Amniotic stem cell (primary cell): ENCODE measurements around the gene IL5RA.

Experiments
- DNase-seq: peaks from one replicate; lab custom pipeline; 2025; lab: John Stamatoyannopoulos, UW

The IL5RA gene

GRCh38 chr3:3107181-3107580, 3.0 kb downstream of the IL5RA start:
- DNase-seq = no peak

GRCh38 chr3:3105815-3106214, 4.4 kb downstream of the IL5RA start:
- no peak for DNase-seq

DNA sequence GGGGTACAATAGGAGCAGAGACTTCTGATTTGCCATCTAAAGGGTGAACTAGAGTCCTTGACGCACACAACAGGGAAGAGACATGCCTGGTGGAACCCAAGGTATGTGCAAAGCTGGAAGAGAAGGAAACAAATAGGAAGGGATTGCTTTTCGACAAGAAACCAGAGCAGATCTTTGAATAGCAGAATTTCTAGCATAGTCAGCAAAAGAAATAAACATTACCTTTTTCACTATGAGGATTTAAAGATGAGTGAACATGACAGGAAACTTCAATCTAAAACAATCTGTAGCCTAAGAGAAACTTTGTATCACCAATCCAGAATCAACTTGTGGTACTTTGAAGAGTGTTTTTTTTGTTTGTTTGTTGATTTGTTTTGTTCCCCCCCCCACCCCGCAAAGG, 4.9 kb downstream of the IL5RA start:
- no peak for DNase-seq

GRCh38 chr3:3102751-3103150, 7.4 kb downstream of the IL5RA start:
- DNase-seq = no peak

GRCh38 chr3:3101660-3102458, 8.3 kb downstream of the IL5RA start:
- no peak for DNase-seq

- DNase-seq = no peak
Measured at GRCh38 chr3:3097958-3098357, 12.2 kb downstream of the IL5RA start.

DNA sequence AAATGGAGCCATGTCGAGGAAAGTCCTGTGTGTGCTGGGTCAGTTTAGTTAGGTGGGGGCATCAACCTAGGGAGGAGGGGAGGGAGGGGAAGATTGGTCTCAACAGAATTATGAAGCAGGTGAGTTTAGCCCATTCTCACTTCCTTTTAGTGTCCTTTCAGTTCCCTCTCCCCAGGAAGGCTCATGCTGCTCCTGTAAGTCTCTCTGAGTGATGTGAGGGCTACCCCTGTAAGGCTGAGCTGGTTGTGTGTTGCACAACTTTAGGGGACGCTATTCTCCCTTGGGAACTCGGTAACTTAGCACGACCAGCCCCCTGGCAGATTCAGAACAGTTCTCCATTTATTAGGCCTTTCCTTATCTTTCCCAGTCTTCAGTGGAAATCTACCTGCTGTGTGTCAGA, 21.2 kb downstream of the IL5RA start:
- DNase-seq = no peak

- no peak for DNase-seq
Measured at GRCh38 chr3:3087716-3088465, 22.3 kb downstream of the IL5RA start.

- DNase-seq = no peak
Measured at GRCh38 chr3:3087279-3087678, 22.9 kb downstream of the IL5RA start.

DNA sequence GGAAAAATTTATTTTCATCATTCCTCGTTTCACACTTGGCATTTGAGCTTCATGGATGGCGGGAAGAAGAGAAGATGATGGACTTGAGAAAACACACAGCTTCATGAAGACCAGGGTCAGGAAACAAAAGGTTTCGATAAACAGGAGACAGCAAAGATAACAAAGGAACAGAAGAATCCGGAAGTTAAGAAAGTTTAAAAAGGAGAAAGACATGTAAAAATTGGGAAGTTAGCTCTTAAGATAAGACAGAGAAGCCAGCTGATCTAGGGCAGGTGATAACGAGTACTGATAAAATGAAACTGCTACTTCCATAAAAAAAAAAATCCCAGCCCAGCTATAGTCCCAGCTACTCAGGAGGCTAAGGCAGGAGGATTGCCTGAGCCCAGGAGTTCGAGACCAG, 23.9 kb downstream of the IL5RA start:
- no peak for DNase-seq

DNA sequence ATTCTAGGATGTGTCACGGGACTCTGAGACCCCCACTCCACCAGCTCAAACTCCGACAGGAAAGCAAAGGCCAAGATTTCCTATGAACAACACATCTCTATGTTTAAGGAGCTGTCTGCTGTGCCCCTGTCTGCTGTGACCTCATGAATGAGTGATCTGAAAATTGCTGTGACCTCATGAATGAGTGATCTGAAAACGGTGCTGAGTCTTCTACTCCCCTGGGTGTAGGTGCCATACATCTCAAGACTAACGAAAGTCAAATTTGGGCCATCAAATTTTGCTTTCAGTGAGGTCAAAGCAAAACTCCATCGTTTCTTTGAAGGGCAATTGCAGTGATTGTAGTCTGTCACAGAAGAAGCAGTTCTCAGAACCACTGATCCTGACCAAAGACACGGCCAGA, 24.4 kb downstream of the IL5RA start:
- DNase-seq = no peak

DNA sequence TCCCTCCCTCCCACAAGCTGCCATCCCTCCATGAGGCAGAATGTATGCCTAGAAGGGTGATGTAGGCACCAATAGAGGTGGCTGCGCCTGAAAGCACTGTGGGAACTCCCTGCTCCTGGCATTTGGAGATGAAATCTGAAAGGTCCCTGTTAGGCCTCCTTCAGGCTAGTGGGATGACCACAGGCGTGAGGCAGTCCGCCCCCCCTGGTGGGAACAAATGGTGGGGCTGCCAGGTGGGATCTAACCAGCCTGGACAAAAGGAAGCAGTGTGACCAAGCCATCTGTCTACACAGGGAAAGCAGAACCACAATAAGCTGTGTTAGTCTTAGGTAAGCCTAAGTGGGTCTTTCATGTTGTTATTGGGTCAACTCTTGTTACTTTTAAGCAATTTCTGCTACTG, 25.3 kb downstream of the IL5RA start:
- no peak for DNase-seq

DNA sequence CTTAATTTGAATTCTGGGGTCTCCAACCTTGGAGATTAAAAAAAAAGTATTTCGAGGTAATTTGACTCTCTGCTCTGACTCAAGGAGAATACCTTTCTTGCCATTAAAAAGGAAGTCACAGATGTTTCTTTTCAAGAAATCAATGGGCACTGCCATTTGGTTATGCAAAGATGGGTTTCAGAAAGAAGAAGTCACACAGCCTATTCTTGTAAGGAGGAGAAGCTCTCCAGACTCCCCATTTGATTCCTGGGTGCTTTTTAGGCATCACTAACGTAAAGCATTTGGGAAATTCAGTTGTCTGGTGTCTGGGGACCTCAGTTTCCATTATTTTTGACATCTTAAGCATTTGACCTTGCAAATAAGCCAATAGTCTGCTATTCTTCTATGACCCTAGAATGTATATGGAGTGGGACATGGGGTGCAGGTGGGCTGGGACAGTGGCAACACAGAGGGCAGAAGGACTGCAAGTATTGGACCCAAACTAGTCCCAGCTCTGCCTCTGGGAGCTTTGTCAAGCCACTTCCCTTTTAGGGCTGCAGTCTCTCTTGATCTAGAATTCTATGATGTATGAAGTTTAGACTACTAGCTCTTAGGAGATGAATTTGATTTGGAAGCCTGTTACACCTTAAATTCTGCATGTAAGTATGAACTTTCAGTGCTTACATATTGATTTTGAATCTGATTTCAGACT, 27.8 kb downstream of the IL5RA start:
- no peak for DNase-seq

DNA sequence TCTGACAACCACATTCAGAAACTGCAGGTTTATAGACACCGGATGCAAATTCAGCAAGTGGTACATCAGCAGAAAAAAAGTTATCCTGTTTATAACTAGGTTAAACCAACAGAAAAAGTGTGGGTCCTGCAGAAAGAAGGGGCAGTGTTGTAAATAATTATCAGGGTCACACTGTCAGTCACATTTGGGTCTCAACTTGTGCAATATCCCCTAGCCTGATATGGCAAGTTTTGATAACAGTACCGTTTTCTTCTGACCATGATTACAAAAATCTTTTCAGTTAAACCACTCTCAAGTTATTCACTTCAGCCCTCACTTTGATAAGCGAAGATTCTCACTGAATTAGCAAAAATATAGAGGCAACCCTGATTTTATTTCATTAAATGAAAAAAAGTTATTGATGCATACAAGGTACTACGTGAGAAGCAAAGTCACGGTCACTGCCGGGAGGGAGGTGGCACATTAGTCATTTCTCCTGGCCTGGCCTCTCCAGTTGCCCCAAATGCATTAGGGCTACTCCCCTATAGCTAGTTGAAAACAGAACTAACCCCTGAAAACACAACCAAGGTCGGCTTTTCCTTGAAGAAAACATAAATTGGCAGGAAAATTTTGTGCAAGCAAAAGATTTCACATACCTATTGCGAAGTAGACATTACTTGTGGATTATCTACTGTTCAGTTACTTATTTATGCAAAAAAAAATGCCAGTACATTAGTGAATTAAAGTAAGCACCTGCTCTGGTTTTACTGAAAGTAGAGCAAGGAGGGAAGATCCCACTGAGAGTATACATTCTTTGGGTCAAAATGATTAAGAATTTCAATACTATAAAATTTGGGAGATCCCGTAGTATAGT, 28.6 kb downstream of the IL5RA start:
- DNase-seq = no peak

- no peak for DNase-seq
Measured at GRCh38 chr3:3080309-3080708, 29.9 kb downstream of the IL5RA start.

GRCh38 chr3:3074551-3075257, 35.5 kb downstream of the IL5RA start:
- no peak for DNase-seq

DNA sequence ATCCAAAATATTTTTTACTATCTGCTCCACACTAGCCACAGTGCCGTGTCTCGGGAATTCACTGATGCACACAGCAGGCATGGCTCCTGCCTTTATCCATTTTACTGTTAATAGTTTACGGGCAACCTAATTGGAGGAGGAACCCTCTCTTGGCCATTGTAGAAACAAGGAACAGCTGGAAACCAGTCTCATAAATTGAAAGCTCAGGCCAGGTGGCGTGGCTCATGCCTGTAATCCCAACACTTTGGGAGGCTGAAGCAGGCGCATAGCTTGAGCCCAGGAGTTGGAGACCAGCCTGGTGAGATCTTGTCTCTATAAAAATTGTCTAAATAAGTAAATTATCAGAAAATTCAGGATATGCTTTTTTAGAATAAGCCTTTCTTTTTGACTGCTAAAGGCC, 39.0 kb downstream of the IL5RA start:
- no peak for DNase-seq

DNA sequence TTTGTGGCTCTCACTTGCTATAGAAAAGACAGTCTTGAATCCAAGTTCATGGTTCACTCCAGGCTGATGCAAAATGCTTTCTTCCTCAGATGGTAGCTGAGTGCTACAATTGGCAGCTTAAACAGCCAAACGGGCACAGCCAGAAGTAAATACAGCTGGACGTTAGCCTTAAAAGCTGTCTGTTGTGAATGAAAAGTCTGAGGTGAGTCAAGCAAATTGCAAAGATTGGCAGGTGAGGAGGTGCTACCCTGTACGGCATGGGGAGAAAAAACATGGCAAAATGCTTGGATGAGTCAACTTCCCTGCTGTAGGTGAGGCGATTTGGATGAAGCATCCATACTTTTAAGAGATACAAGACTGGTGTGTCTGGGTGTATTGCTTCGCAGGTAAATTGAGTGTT, 40.5 kb downstream of the IL5RA start:
- no peak for DNase-seq

DNA sequence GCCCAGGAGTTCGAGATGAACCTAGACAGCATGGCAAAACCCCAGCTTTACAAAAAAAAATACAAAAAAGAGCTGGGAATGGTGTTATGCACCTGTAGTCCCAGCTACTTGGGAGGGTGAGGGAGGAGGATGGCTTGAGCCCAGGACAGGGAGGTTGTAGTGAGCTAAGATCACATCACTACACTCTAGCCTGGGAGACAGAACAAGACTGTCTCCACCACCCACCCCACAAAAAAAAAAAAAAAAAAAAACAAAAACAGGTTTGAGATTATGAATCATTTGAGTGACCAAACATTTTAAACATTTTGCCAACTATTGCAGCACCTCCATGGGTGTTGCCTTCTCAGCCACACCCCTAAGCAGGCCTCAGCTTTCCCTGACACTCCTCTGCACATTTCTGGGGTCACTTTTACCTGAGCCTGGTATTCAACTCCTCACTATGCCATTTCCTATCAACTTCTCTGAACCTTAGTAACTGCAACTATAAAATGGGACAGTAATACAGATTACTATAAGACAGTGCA, 41.8 kb downstream of the IL5RA start:
- DNase-seq = no peak

DNA sequence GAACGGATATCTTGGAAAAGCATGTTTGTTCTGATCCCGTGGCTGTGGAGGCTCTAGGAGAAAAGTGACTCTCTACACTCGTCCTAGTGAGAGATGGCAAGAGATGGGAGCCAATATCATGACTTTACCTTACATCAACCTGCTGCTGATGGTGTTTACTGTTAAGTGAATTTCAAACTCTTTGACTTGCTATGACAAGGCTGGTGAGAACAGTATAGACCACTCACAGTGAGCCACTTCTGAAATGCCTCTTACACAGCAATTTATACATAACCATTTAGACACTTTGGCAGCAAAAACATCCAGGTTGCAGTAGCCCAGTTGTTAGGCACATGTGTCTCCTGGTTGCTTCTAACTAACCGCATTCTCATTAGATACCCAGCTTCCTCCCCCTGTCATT, 43.3 kb downstream of the IL5RA start:
- no peak for DNase-seq

DNA sequence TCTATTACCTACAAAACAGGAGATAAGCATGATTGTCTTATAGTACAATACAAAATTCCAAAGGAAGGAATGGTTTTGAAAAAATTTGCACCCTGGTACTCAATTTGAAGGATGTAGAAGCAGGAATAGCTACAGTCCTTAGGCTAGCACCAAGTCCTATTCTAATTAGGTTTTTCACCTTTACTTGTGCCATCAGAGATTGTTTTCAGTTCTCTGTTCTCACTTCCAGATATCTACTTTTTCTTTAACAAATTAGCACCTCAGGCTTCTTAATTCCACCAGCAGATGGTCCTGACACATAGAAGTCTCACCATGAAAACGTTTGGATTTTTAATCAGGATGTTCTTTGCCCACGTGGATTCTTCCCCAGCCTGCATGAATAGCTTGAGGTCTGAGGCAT, 43.8 kb downstream of the IL5RA start:
- DNase-seq = no peak
